Liver (tissue), 9 donors: Measurements from ENCODE around the gene ZNF816. TPM values are rescaled to one million over a fixed set of nuclear protein-coding genes. Genes with fewer than 3 reads are reported as not detected.
"Not testable (repeated sequence)": the region's sequence is repeated elsewhere in the genome, so short reads cannot be mapped to it uniquely, and the experiment has no call there.

Source experiments
- DNase-seq: peaks from one replicate; pipeline ENCODE4 v3.0.0-alpha.2; 2017; ENCODE audit warnings: low spot score
- H3K27ac ChIP-seq, 2 donors: one replicate each; pipeline ENCODE4 v1.7.0; 2013; ENCODE audit warnings: inconsistent platforms in 2 of 2, low read length in 2 of 2, control low read depth in 1 of 2, low read depth in 1 of 2, mild to moderate bottlenecking in 1 of 2
- H3K27me3 ChIP-seq, 4 donors: one replicate each; pipeline versions ENCODE4 v1.6.1 to v1.7.0; 2013; ENCODE audit warnings: low read length in 3 of 4, inconsistent platforms in 1 of 4, mild to moderate bottlenecking in 1 of 4, moderate library complexity in 1 of 4; ENCODE audit not compliant: control insufficient read depth in 4 of 4, insufficient read depth in 4 of 4
- H3K36me3 ChIP-seq, 4 donors: one replicate each; pipeline versions ENCODE4 v1.6.1 to v1.7.0; 2013; ENCODE audit warnings: low read length in 3 of 4, mild to moderate bottlenecking in 3 of 4, low read depth in 1 of 4, moderate library complexity in 1 of 4; ENCODE audit not compliant: control insufficient read depth in 4 of 4, insufficient read depth in 3 of 4
- H3K4me1 ChIP-seq, 4 donors: one replicate each; pipeline versions ENCODE4 v1.6.1 to v1.7.0; 2013; ENCODE audit warnings: low read length in 3 of 4, mild to moderate bottlenecking in 3 of 4, moderate library complexity in 1 of 4; ENCODE audit not compliant: control insufficient read depth in 4 of 4, insufficient read depth in 4 of 4
- H3K4me3 ChIP-seq, 3 donors: one replicate each; pipeline versions ENCODE4 v1.6.1 to v1.7.0; 2013; ENCODE audit warnings: low read length in 3 of 3, control low read depth in 1 of 3, low read depth in 1 of 3, mild to moderate bottlenecking in 1 of 3
- H3K9ac ChIP-seq, 2 donors: one replicate each; pipeline ENCODE4 v1.7.0; 2013; ENCODE audit warnings: low read length in 2 of 2, mild to moderate bottlenecking in 2 of 2, moderate library complexity in 2 of 2, control low read depth in 1 of 2, low read depth in 1 of 2
- H3K9me3 ChIP-seq, 4 donors: one replicate each; pipeline versions ENCODE4 v1.6.1 to v1.7.0; 2013; ENCODE audit warnings: low read length in 3 of 4; ENCODE audit not compliant: control insufficient read depth in 4 of 4
- ATF3 ChIP-seq: IDR thresholded peaks from 2 replicates; pipeline ENCODE4 v1.6.1; 2016; ENCODE audit warnings: antibody characterized with exemption
- FOXA1 ChIP-seq: IDR thresholded peaks from 2 replicates; pipeline ENCODE4 v1.6.1; 2016; ENCODE audit warnings: antibody characterized with exemption
- FOXA2 ChIP-seq: IDR thresholded peaks from 2 replicates; pipeline ENCODE4 v1.6.1; 2016; ENCODE audit warnings: antibody characterized with exemption
- GABPA ChIP-seq, 2 donors: IDR thresholded peaks in 1 of 2; conservative IDR thresholded peaks in 1 of 2; 2 replicates each; pipeline ENCODE4 v1.6.1; 2016; ENCODE audit warnings: antibody characterized with exemption in 2 of 2, mild to moderate bottlenecking in 1 of 2, moderate library complexity in 1 of 2
- HNF4A ChIP-seq, 2 donors: conservative IDR thresholded peaks; 2 replicates each; pipeline ENCODE4 v1.6.1; 2016; ENCODE audit warnings: antibody characterized with exemption in 2 of 2, mild to moderate bottlenecking in 2 of 2
- JUND ChIP-seq, 2 donors: IDR thresholded peaks; 2 replicates each; pipeline ENCODE4 v1.6.1; 2016; ENCODE audit warnings: antibody characterized with exemption in 2 of 2
- MAX ChIP-seq: IDR thresholded peaks from 2 replicates; pipeline ENCODE4 v1.6.1; 2016; ENCODE audit warnings: antibody characterized with exemption
- NR2F2 ChIP-seq: IDR thresholded peaks from 2 replicates; pipeline ENCODE4 v1.6.1; 2016; ENCODE audit warnings: antibody characterized with exemption
- ZBTB33 ChIP-seq: IDR thresholded peaks from 2 replicates; pipeline ENCODE4 v1.6.1; 2016; ENCODE audit warnings: antibody characterized with exemption
- WGBS: extraction: QIAGEN DNeasy Blood & Tissue Kit; methylation state at CpG from one replicate; pipeline ENCODE4 v1.1.7; 2013; 5-methylcytosine and 5-hydroxymethylcytosine counted together
- polyA plus RNA-seq, 2 donors: library from polyadenylated mRNA; stranded (reverse) in 1 of 2; unstranded in 1 of 2; fragments of 200-250 nt in 1 of 2; fragments of >200 nt in 1 of 2; fragmentation: Nextera tagmentation in 1 of 2; extraction: Ambion mirVana in 1 of 2; gene quantifications; one replicate each; pipeline versions ENCODE4 v1.2.1 to v1.2.3, GENCODE V29; 2013 to 2015
- total RNA-seq, 2 donors: library from RNA; depleted of rRNA; stranded (reverse); fragments of >200 nt; gene quantifications; one replicate each; pipeline ENCODE4 v1.2.3, GENCODE V29; 2014
- donor health status: healthy.
- donor health status: healthy.
- donor health status: healthy.
- donor health status: healthy.
- donor health status: healthy.

Gene ZNF816
- total and polyA plus RNA-seq, 4 donors = 0.93 to 6.5 (median 1.7) TPM

- Histone ChIP-seq H3K27ac (no peak overlapping the region), H3K4me3 (no peak overlapping the region), H3K9me3 (peaks cover 2 to 8% (median 5%) of the 10 kb centered on the region in 4 donors), H3K36me3 (peaks cover 0 to 9% (median 3%) of the 10 kb centered on the region in 4 donors), H3K4me1 (no peaks in the 10 kb centered on the region), H3K9ac (no peak overlapping the region), H3K27me3 (no peaks in the 10 kb centered on the region)
- 93% methylated on average over 1 of the region's 1 CpG for WGBS
- no peak for DNase-seq
- no peak for TF ChIP-seq ATF3
- TF ChIP-seq ZBTB33 = no peak
- no peak for TF ChIP-seq FOXA2
- no peak for TF ChIP-seq GABPA (IDR thresholded peaks at IDR 0.05 in 1 of 2, conservative IDR thresholded peaks at IDR 0.05 in 1 of 2)
- no peak for TF ChIP-seq JUND (IDR thresholded peaks at IDR 0.05)
- TF ChIP-seq HNF4A (conservative IDR thresholded peaks at IDR 0.05) = no peak
Observed at GRCh38 chr19:52910648-52911047, 52.0 kb downstream of the ZNF816 start.

GRCh38 chr19:52904052-52904780 is 58.5 kb downstream of the ZNF816 start:
- WGBS = 89% methylated on average over 16 of the region's 16 CpGs
- DNase-seq, H3K27me3 ChIP-seq, H3K36me3 ChIP-seq, H3K9me3 ChIP-seq, H3K9ac ChIP-seq, H3K4me3 ChIP-seq, H3K27ac ChIP-seq, H3K4me1 ChIP-seq: not testable (repeated sequence)

- no peak for DNase-seq
- H3K27me3 ChIP-seq = no peaks in the 10 kb centered on the region
- H3K36me3 ChIP-seq = peaks cover 0 to under 1% (median 0%) of the 10 kb centered on the region in 4 donors
- no peak for TF ChIP-seq NR2F2
- TF ChIP-seq MAX = no peak
- TF ChIP-seq FOXA1 = no peak
- no peak overlapping the region for H3K4me3 ChIP-seq
- H3K4me1 ChIP-seq = no peaks in the 10 kb centered on the region
- H3K9me3 ChIP-seq = peaks cover 3 to 11% (median 5%) of the 10 kb centered on the region in 4 donors
- no peak overlapping the region for H3K9ac ChIP-seq
- no peak overlapping the region for H3K27ac ChIP-seq
- WGBS = 80% methylated on average over 3 of the region's 3 CpGs
Observed at GRCh38 chr19:52901842-52902241, 60.8 kb downstream of the ZNF816 start.

Other genes starting within 250 kb of the ZNF816 start
- gene ZNF611, start 227.8 kb downstream of the ZNF816 start, total RNA-seq = 10 to 100 TPM in 1 of 2 donors, 1 to 10 TPM in 1; 3.9 to 12.7 TPM
- 1 to 10 TPM in 1 of 2 donors, under 1 TPM in 1; 0.50 to 1.5 TPM for gene ZNF611, start 227.8 kb downstream of the ZNF816 start, polyA plus RNA-seq
- 1 to 10 TPM; 1.4 to 2.1 TPM for gene ZNF600, start 176.1 kb downstream of the ZNF816 start, total RNA-seq
- gene ZNF600, start 176.1 kb downstream of the ZNF816 start, polyA plus RNA-seq = 1 to 10 TPM; 1.5 to 1.6 TPM
- 10 to 100 TPM in 1 of 2 donors, 1 to 10 TPM in 1; 2.7 to 11.5 TPM for gene ZNF28, start 141.2 kb downstream of the ZNF816 start, total RNA-seq
- gene ZNF28, start 141.2 kb downstream of the ZNF816 start, polyA plus RNA-seq = 1 to 10 TPM; 1.0 to 4.8 TPM
- 10 to 100 TPM in 1 of 2 donors, 1 to 10 TPM in 1; 7.4 to 15.1 TPM for gene ZNF468, start 105.3 kb downstream of the ZNF816 start, total RNA-seq
- 1 to 10 TPM; 2.1 to 3.0 TPM for gene ZNF468, start 105.3 kb downstream of the ZNF816 start, polyA plus RNA-seq
- 1 to 10 TPM; 2.0 to 4.6 TPM for gene ZNF320, start 65.2 kb downstream of the ZNF816 start, total RNA-seq
- 1 to 10 TPM in 1 of 2 donors, under 1 TPM in 1; 0.65 to 1.6 TPM for gene ZNF320, start 65.2 kb downstream of the ZNF816 start, polyA plus RNA-seq
- gene ZNF888, start 39.5 kb downstream of the ZNF816 start, total RNA-seq = 1 to 10 TPM; 1.2 to 9.0 TPM
- under 1 TPM; 0.11 to 0.25 TPM for gene ZNF888, start 39.5 kb downstream of the ZNF816 start, polyA plus RNA-seq
- gene ERVV-1, start 51.0 kb upstream of the ZNF816 start, total RNA-seq = not detected
- not detected for gene ERVV-1, start 51.0 kb upstream of the ZNF816 start, polyA plus RNA-seq
- not detected for gene ERVV-2, start 81.9 kb upstream of the ZNF816 start, total RNA-seq
- gene ERVV-2, start 81.9 kb upstream of the ZNF816 start, polyA plus RNA-seq = not detected
- gene ZNF160, start 140.5 kb upstream of the ZNF816 start, total RNA-seq = 10 to 100 TPM in 1 of 2 donors, 1 to 10 TPM in 1; 9.2 to 30.1 TPM
- gene ZNF160, start 140.5 kb upstream of the ZNF816 start, polyA plus RNA-seq = 1 to 10 TPM; 6.3 to 6.7 TPM
- 1 to 10 TPM; 1.3 to 2.4 TPM for gene ZNF415, start 170.0 kb upstream of the ZNF816 start, total RNA-seq
- gene ZNF415, start 170.0 kb upstream of the ZNF816 start, polyA plus RNA-seq = 1 to 10 TPM in 1 of 2 donors, under 1 TPM in 1; 0.65 to 1.1 TPM
- 1 to 10 TPM; 2.9 to 4.8 TPM for gene ZNF347, start 196.2 kb upstream of the ZNF816 start, total RNA-seq
- under 1 TPM; 0.55 to 0.83 TPM for gene ZNF347, start 196.2 kb upstream of the ZNF816 start, polyA plus RNA-seq
- 1 to 10 TPM in 1 of 2 donors, under 1 TPM in 1; 0.50 to 1.0 TPM for gene ZNF665, start 230.5 kb upstream of the ZNF816 start, total RNA-seq
- under 1 TPM; 0.09 to 0.29 TPM for gene ZNF665, start 230.5 kb upstream of the ZNF816 start, polyA plus RNA-seq